ENCODE results near the gene OAS2. TPM values are rescaled to one million over a fixed set of nuclear protein-coding genes. Genes with fewer than 3 reads are reported as not detected.

The OAS2 gene
- total and polyA plus RNA-seq, 4 experiments from 2014 or later, result 25.5 to 77.4 (median 69.6) TPM

DNA sequence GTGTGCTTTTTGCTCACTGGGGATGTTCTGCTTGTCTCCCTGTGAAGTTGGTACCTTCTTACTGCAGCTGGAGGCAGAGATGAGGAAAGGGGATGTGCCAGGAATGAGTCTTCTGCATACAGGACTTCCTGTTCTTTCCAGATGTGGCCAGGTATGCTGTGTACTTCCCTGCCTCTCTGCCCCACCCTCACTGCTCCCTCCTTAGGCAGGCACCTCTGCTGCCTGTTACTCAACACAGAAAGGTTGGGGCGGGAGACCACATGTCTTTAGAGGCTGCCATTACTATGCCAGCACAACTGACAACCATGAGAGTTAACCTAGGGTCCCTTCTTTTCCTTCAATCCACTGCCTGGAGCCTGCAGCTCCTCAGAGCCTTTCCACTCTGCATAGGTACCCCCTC is 42.1 kb upstream of the OAS2 start:
- Mint-ChIP-seq H3K4me1 (peaks cover 28 to 41% (median 34%) of the 10 kb centered on the region in 4 donors), H3K4me3 (peak overlapping the region in 1 of 8 donors; percentile 5), H3K27ac (peak overlapping the region in 6 of 7 donors; percentile 37 to 93 (median 68)), H3K27me3 (no peaks in the 10 kb centered on the region), H3K9me3 (peaks cover 0 to 5% (median 0%) of the 10 kb centered on the region in 8 donors), H3K36me3 (peaks cover 0 to 5% of the 10 kb centered on the region in 2 donors)
- H3K27ac ChIP-seq (ENCODE audit: low read depth, low read length), result no peak overlapping the region
- H3K27me3 ChIP-seq (ENCODE audit: insufficient read depth, low read length), result no peaks in the 10 kb centered on the region
- H3K36me3 ChIP-seq (ENCODE audit: insufficient read depth, low read length), result no peaks in the 10 kb centered on the region
- no peaks in the 10 kb centered on the region for H3K9me3 ChIP-seq (ENCODE audit: control insufficient read depth in 1 of 2, low read length in 2 of 2)
- CTCF ChIA-PET (ENCODE audit: partially characterized antibody), result no interaction called here
- DNase-seq, result no peak
- intact Hi-C loops (cut with micrococcal nuclease), result no loop called here
- H3K4me3 ChIP-seq (ENCODE audit: low read length in 2 of 2), result no peak overlapping the region
- H3K4me1 ChIP-seq (ENCODE audit: insufficient read depth, low read length), result peaks cover 32% of the 10 kb centered on the region
- POLR2A ChIA-PET (ENCODE audit: partially characterized antibody), result interaction anchor here (2.5 to 6.0 kb wide), 2 partner anchors 29 to 42 kb away, joined by 38 to 84 read pairs; partner anchors contain the start of genes OAS1 and OAS2

DNA sequence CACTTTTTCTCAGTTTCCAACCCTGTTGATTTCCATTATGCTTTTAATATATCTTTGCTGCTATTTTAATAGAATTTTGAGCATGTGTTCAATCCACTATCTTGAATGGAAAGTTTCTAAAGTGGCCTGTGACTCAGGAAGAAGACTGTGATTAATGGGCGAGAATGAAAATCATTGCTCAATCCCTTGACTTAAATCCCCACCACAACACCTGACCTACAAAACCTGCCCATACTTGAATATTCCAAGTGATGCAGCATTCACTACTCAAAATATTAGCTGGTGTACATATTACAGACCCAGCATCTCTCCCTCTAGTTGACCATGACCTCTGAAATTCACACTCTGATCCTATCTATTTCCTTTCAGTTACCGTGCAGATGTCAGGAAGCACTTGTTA is 41.4 kb upstream of the OAS2 start:
- H3K9me3 Mint-ChIP-seq, result peaks cover 0 to 5% (median 0%) of the 10 kb centered on the region in 8 donors
- H3K36me3 ChIP-seq (ENCODE audit: insufficient read depth, low read length), result no peaks in the 10 kb centered on the region
- H3K27ac ChIP-seq (ENCODE audit: low read depth, low read length), result peak overlapping the region; percentile 72
- H3K4me3 ChIP-seq (ENCODE audit: low read length in 2 of 2), result no peak overlapping the region
- H3K9me3 ChIP-seq (ENCODE audit: control insufficient read depth in 1 of 2, low read length in 2 of 2), result no peaks in the 10 kb centered on the region
- no peaks in the 10 kb centered on the region for H3K27me3 Mint-ChIP-seq
- DNase-seq, result no peak
- POLR2A ChIA-PET (ENCODE audit: partially characterized antibody), result interaction anchor here (1.6 to 6.0 kb wide), 3 partner anchors 29 to 41 kb away, joined by 10 to 84 read pairs (median 38); partner anchors contain the start of genes OAS1 and OAS2
- H3K36me3 Mint-ChIP-seq, result peaks cover 0 to 6% of the 10 kb centered on the region in 2 donors
- peak overlapping the region in 7 of 8 donors; percentile 17 to 93 (median 49) for H3K4me3 Mint-ChIP-seq
- no peaks in the 10 kb centered on the region for H3K27me3 ChIP-seq (ENCODE audit: insufficient read depth, low read length)
- peak overlapping the region; percentile 70 to 93 (median 84) for H3K27ac Mint-ChIP-seq
- CTCF ChIA-PET (ENCODE audit: partially characterized antibody), result interaction anchor here (1.4 to 2.0 kb wide), 4 partner anchors 30 to 41 kb away, joined by 5 to 14 read pairs (median 5); partner anchors contain the start of genes OAS1 and OAS2
- intact Hi-C loops (cut with micrococcal nuclease), result no loop called here
- H3K4me1 Mint-ChIP-seq, result peaks cover 28 to 45% (median 34%) of the 10 kb centered on the region in 4 donors
- H3K4me1 ChIP-seq (ENCODE audit: insufficient read depth, low read length), result peaks cover 35% of the 10 kb centered on the region

DNA sequence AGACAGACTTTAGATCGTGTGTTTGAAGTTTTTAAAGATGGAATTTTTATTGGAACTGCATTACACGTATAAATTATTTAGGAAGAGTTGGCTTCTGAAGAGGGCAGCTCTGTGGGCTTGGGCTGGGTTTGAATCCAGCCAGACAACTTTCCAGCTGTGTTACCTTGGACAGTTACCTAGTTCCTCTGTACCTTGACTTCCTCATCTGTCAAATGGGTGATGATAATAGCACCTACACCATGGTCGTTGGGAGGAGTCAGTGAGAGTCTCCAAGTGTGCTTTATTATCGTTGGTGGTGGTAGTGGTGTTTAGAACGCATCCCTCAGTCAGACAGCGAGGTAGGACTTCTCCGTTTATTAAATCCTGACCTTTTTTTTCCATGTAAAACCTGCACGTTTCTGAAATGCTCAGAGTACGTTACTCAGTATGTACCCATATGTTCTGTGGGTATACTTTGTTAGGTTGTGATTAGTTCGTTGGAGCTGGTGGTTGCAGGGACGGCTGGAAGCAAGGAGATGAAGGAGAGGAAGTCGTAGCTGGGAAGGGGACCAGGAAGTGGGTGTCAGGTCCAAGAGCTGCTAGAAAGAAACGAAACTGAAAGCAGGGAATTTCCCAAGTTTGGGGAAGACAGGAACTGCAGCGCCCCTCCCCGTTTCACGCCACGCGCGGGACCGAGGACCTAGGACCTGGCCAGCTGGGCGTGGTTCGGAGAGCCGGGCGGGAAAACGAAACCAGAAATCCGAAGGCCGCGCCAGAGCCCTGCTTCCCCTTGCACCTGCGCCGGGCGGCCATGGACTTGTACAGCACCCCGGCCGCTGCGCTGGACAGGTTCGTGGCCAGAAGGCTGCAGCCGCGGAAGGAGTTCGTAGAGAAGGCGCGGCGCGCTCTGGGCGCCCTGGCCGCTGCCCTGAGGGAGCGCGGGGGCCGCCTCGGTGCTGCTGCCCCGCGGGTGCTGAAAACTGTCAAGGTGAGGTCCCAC is 40.3 kb upstream of the OAS2 start, which contains the start of gene OAS3:
Gene OAS3 (plus strand): TSS at position 734 of the 979 bp plus-strand sequence. CDS start 57 bp downstream, at position 791.
- peak; percentile 66 to 87 (median 70) for DNase-seq
- H3K9me3 Mint-ChIP-seq, result peaks cover 0 to 5% (median 0%) of the 10 kb centered on the region in 8 donors
- Histone ChIP-seq H3K27ac (ENCODE audit: low read depth, low read length) (peak within 1 kb of the TSS; percentile 72), H3K36me3 (ENCODE audit: insufficient read depth, low read length) (no peaks in the 10 kb centered on the region), H3K9me3 (ENCODE audit: control insufficient read depth in 1 of 2, low read length in 2 of 2) (no peaks in the 10 kb centered on the region), H3K4me1 (ENCODE audit: insufficient read depth, low read length) (peaks cover 35% of the 10 kb centered on the region), H3K4me3 (ENCODE audit: low read length in 2 of 2) (peak within 1 kb of the TSS; percentile 72 to 84), H3K27me3 (ENCODE audit: insufficient read depth, low read length) (no peaks in the 10 kb centered on the region)
- POLR2A ChIA-PET (ENCODE audit: partially characterized antibody), result interaction anchor here (1.0 to 6.0 kb wide), 9 partner anchors 11 to 119 kb away, joined by 3 to 84 read pairs (median 5); partner anchors contain the start of genes OAS1 and OAS2
- H3K4me1 Mint-ChIP-seq, result peaks cover 28 to 45% (median 36%) of the 10 kb centered on the region in 4 donors
- intact Hi-C loops (cut with micrococcal nuclease), result loop anchor here (1.0 to 2.0 kb wide), 3 partner anchors 31 to 397 kb away; partner anchors contain the start of genes OAS1, OAS2 and SLC8B1
- peak within 1 kb of the TSS; percentile 85 to 98 (median 96) for H3K27ac Mint-ChIP-seq
- H3K27me3 Mint-ChIP-seq, result no peaks in the 10 kb centered on the region
- peak within 1 kb of the TSS; percentile 87 to 100 (median 94) for H3K4me3 Mint-ChIP-seq
- CTCF ChIA-PET (ENCODE audit: partially characterized antibody), result interaction anchor here (0.9 to 2.0 kb wide), 5 partner anchors 29 to 40 kb away, joined by 4 to 14 read pairs (median 5); partner anchors contain the start of genes OAS1 and OAS2
- H3K36me3 Mint-ChIP-seq, result peaks cover 0 to 9% of the 10 kb centered on the region in 2 donors

DNA sequence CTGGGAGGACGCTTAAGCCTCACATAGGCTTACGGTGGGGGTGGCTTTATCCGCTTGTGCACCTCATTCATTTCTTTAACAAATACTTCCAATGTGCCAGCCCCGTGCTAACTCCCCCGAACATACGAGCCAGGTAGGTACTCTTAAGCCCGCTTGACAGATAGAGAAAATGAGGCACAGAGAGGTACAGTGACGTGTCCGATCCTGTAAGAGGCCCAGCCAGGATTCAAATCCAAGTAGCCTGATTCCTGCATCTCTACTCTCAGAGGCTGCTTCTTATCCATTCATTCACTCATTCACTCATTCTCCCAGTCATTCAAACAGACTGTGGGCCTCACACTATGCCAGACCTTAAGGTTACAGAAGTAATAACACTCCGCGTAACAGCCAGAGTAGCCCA is 39.6 kb upstream of the OAS2 start:
- Histone ChIP-seq H3K4me1 (ENCODE audit: insufficient read depth, low read length) (peaks cover 35% of the 10 kb centered on the region), H3K4me3 (ENCODE audit: low read length in 2 of 2) (peak overlapping the region; percentile 72 to 84), H3K27me3 (ENCODE audit: insufficient read depth, low read length) (no peaks in the 10 kb centered on the region), H3K27ac (ENCODE audit: low read depth, low read length) (peak overlapping the region; percentile 72), H3K36me3 (ENCODE audit: insufficient read depth, low read length) (no peaks in the 10 kb centered on the region), H3K9me3 (ENCODE audit: control insufficient read depth in 1 of 2, low read length in 2 of 2) (no peaks in the 10 kb centered on the region)
- peaks cover 28 to 45% (median 36%) of the 10 kb centered on the region in 4 donors for H3K4me1 Mint-ChIP-seq
- H3K36me3 Mint-ChIP-seq, result peaks cover 0 to 9% of the 10 kb centered on the region in 2 donors
- H3K9me3 Mint-ChIP-seq, result peaks cover 0 to 5% (median 0%) of the 10 kb centered on the region in 8 donors
- H3K27ac Mint-ChIP-seq, result peak overlapping the region; percentile 85 to 98 (median 96)
- intact Hi-C loops (cut with micrococcal nuclease), result loop anchor here (1.0 to 2.0 kb wide), 3 partner anchors 32 to 397 kb away; partner anchors contain the start of genes OAS1, OAS2 and SLC8B1
- peak overlapping the region; percentile 87 to 100 (median 94) for H3K4me3 Mint-ChIP-seq
- ChIA-PET POLR2A (ENCODE audit: partially characterized antibody) (interaction anchor here (1.1 to 6.0 kb wide), 7 partner anchors 10 to 118 kb away, joined by 3 to 84 read pairs (median 7); partner anchors contain the start of genes OAS1 and OAS2), CTCF (ENCODE audit: partially characterized antibody) (interaction anchor here (1.7 to 2.7 kb wide), 4 partner anchors 36 to 40 kb away, joined by 5 to 14 read pairs (median 8); partner anchors contain the start of gene OAS2)
- no peak for DNase-seq
- no peaks in the 10 kb centered on the region for H3K27me3 Mint-ChIP-seq

DNA sequence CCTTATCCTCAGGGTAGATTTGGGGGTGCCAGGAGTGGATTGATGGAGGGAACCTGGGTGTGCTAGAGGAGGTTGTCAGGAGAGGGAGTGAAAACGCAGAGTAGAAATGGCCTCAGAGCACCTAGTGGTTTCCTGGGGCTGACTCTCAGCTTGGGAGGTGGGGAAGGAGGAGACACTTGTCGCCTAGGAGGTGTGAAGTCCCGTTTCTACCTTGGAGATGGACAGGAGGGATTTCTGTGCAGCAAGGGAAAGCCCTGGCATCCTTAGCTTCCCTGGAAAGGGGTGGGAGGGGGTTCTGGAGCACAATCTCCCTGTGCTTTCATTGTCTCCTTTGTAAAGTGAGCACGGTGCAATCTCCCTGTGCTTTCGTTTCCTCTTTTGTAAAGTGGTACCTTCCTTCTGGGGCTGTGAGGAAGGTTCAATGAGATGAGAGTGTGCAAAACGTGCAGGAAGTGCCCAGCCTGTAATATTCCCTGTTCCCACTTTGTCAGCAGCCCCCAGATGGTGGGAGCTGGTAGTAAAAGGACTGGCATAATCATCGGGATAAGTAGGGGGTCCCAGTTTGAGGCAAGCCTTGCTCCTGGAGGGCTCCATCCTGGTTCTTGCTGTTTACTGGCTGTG is 38.4 kb upstream of the OAS2 start:
- H3K4me3 ChIP-seq (ENCODE audit: low read length in 2 of 2), result peak overlapping the region; percentile 73 to 84
- peak overlapping the region; percentile 87 to 100 (median 94) for H3K4me3 Mint-ChIP-seq
- no peak for DNase-seq
- H3K36me3 ChIP-seq (ENCODE audit: insufficient read depth, low read length), result peaks cover 7% of the 10 kb centered on the region
- H3K27ac ChIP-seq (ENCODE audit: low read depth, low read length), result peak overlapping the region; percentile 28
- ChIA-PET POLR2A (ENCODE audit: partially characterized antibody) (interaction anchor here (0.7 to 6.0 kb wide), 4 partner anchors 12 to 95 kb away, joined by 3 to 84 read pairs (median 6); partner anchors contain the start of genes OAS1 and OAS2), CTCF (ENCODE audit: partially characterized antibody) (interaction anchor here (1.5 to 2.7 kb wide), 4 partner anchors 9 to 39 kb away, joined by 3 to 15 read pairs (median 8); partner anchors contain the start of gene OAS1)
- peaks cover 8 to 17% of the 10 kb centered on the region in 2 donors for H3K36me3 Mint-ChIP-seq
- peaks cover 0 to 5% (median 0%) of the 10 kb centered on the region in 8 donors for H3K9me3 Mint-ChIP-seq
- H3K4me1 ChIP-seq (ENCODE audit: insufficient read depth, low read length), result peaks cover 35% of the 10 kb centered on the region
- no peaks in the 10 kb centered on the region for H3K9me3 ChIP-seq (ENCODE audit: control insufficient read depth in 1 of 2, low read length in 2 of 2)
- H3K27me3 ChIP-seq (ENCODE audit: insufficient read depth, low read length), result no peaks in the 10 kb centered on the region
- H3K4me1 Mint-ChIP-seq, result peaks cover 27 to 42% (median 36%) of the 10 kb centered on the region in 4 donors
- H3K27me3 Mint-ChIP-seq, result no peaks in the 10 kb centered on the region
- intact Hi-C loops (cut with micrococcal nuclease), result loop anchor here (2.0 kb wide), 1 partner anchor 33 kb away; the partner anchor contains the start of gene OAS1
- H3K27ac Mint-ChIP-seq, result peak overlapping the region; percentile 80 to 92 (median 88)

All from CD4-positive, alpha-beta memory T cell (primary cell).